ENCODE data around the gene THADA.

Gene THADA

DNA sequence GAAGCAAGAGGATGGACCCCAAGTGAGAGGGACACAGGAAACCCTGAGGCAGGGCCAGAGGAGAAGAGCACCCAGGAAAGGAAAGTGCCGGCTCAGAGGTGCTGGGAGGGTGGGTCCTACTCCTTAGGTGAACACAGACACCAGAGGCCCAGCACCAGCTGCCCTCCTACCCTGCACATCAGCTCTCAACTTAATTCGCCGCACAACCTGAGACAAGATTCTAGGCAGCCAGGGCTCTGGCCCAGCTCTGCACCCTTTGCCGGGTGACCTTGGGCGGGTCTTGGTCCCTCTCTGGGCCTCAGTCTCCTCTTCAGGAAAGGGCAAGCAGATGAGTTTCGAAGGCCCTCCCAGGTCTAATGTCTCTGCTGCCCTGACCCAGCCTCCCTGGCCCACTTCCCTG is 397.6 kb downstream of the THADA start:
- Histone ChIP-seq H3K4me2 (ENCODE audit: low read length) (no peak overlapping the region), H3K9ac (no peak overlapping the region), H3K27me3 (ENCODE audit: control insufficient read depth, insufficient read depth, low read length) (no peaks in the 10 kb centered on the region), H3K79me2 (no peaks in the 10 kb centered on the region), H3K4me3 (ENCODE audit: low read depth, low read length) (no peak overlapping the region), H2AFZ (no peak overlapping the region), H3K4me1 (no peaks in the 10 kb centered on the region), H3K36me3 (ENCODE audit: control insufficient read depth, insufficient read depth, low read length) (no peaks in the 10 kb centered on the region), H3K9me3 (ENCODE audit: control insufficient read depth, low read length) (no peaks in the 10 kb centered on the region), H3K27ac (no peak overlapping the region)
- TF ChIP-seq CTCF (IDR thresholded peaks at IDR 0.05), result no peak

DNA sequence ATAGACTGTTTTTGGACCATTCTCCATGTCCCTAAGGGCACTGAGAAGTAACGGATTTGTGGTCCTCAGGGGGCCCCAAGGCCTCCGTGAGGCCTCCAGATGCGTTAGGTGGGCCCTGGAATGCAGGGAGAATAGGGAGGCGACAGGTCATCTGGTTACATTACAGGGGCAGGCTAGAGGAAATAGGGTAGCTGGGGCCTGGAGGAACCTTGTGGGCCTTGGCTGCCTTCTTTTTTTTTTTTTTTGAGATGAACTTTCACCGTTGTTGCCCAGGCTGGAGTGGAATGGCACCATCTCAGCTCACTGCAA is 398.3 kb downstream of the THADA start:
- Histone ChIP-seq H3K9ac (no peak overlapping the region), H3K27ac (no peak overlapping the region), H3K27me3 (ENCODE audit: control insufficient read depth, insufficient read depth, low read length) (no peaks in the 10 kb centered on the region), H3K4me3 (ENCODE audit: low read depth, low read length) (no peak overlapping the region), H3K79me2 (no peaks in the 10 kb centered on the region), H3K9me3 (ENCODE audit: control insufficient read depth, low read length) (no peaks in the 10 kb centered on the region), H3K4me2 (ENCODE audit: low read length) (no peak overlapping the region), H2AFZ (no peak overlapping the region), H3K4me1 (no peaks in the 10 kb centered on the region), H3K36me3 (ENCODE audit: control insufficient read depth, insufficient read depth, low read length) (no peaks in the 10 kb centered on the region)
- TF ChIP-seq CTCF (IDR thresholded peaks at IDR 0.05), result no peak

DNA sequence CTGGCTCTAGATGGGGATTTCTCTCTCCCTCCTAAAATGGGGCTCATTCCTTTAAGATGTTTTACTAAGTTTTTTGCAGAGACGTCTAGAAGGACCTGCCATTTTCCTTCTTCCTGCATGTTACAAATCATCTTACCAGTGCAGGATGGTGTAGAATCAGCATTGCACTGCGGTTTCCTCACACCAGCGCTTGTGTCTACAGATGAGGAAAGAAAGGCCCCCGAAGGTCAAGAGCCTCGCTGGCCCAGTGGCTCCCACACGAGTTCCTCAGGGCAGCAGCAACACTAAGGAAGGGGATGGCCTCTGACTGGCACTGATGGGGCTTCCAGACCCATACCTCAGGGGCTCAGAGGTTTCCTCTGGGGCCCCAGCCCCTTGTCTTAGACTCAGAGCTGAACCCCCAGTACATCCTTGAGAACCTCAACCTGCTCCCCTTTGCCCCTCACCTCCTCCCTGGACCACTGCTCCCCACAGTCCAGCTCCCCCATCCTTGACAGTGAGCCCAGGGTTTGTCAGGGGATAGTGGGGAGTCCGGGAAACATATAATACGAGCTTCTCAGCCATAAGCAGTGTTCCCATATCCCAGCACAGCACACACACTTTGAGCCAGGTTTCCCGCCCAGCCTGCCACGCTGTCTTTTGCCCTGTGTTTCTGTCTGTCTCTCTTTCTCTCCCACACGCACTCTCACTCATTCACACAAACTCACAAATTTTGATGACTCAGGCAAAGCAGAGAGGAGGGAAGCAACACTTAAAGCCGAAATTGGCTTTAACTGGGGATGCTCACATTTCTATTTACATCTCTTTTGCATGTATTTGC is 398.9 kb downstream of the THADA start:
- Histone ChIP-seq H3K4me3 (ENCODE audit: low read depth, low read length) (no peak overlapping the region), H3K79me2 (no peaks in the 10 kb centered on the region), H3K36me3 (ENCODE audit: control insufficient read depth, insufficient read depth, low read length) (no peaks in the 10 kb centered on the region), H3K27me3 (ENCODE audit: control insufficient read depth, insufficient read depth, low read length) (no peaks in the 10 kb centered on the region), H3K9me3 (ENCODE audit: control insufficient read depth, low read length) (no peaks in the 10 kb centered on the region), H3K4me2 (ENCODE audit: low read length) (no peak overlapping the region), H3K4me1 (no peaks in the 10 kb centered on the region), H3K27ac (no peak overlapping the region), H3K9ac (no peak overlapping the region), H2AFZ (no peak overlapping the region)
- no peak for TF ChIP-seq CTCF (IDR thresholded peaks at IDR 0.05)

GRCh38 chr2:43194121-43194869 is 401.5 kb downstream of the THADA start:
- H3K9ac ChIP-seq, result no peak overlapping the region
- H3K9me3 ChIP-seq (ENCODE audit: control insufficient read depth, low read length), result no peaks in the 10 kb centered on the region
- TF ChIP-seq CTCF (IDR thresholded peaks at IDR 0.05), result no peak
- no peak overlapping the region for H3K27ac ChIP-seq
- no peak overlapping the region for H3K4me3 ChIP-seq (ENCODE audit: low read depth, low read length)
- no peaks in the 10 kb centered on the region for H3K79me2 ChIP-seq
- H3K4me2 ChIP-seq (ENCODE audit: low read length), result no peak overlapping the region
- H3K27me3 ChIP-seq (ENCODE audit: control insufficient read depth, insufficient read depth, low read length), result no peaks in the 10 kb centered on the region
- no peaks in the 10 kb centered on the region for H3K4me1 ChIP-seq
- no peak overlapping the region for H2AFZ ChIP-seq
- no peaks in the 10 kb centered on the region for H3K36me3 ChIP-seq (ENCODE audit: control insufficient read depth, insufficient read depth, low read length)

Measured in parathyroid adenoma (tissue), 2 donors.